Measurements from ENCODE around the gene DDX39B. TPM values are rescaled to one million over a fixed set of nuclear protein-coding genes. Genes with fewer than 3 reads are reported as not detected.
"Not testable (repeated sequence)": the region's sequence is repeated elsewhere in the genome, so short reads cannot be mapped to it uniquely, and the experiment has no call there.

The DDX39B gene
- total RNA-seq, 1 donor from 2014 or later: 159 TPM

- intact Hi-C loops (cut with DNase I): no loop called here
- DNase-seq (ENCODE audit: missing footprints) (no peak), ATAC-seq (no peak)
Measured at GRCh38 chr6:31534011-31534410, 7.8 kb downstream of the DDX39B start.

GRCh38 chr6:31533455-31533841 is 8.4 kb downstream of the DDX39B start:
- DNase-seq (ENCODE audit: missing footprints) (no peak), ATAC-seq (no peak)
- intact Hi-C loops (cut with DNase I): no loop called here

DNA sequence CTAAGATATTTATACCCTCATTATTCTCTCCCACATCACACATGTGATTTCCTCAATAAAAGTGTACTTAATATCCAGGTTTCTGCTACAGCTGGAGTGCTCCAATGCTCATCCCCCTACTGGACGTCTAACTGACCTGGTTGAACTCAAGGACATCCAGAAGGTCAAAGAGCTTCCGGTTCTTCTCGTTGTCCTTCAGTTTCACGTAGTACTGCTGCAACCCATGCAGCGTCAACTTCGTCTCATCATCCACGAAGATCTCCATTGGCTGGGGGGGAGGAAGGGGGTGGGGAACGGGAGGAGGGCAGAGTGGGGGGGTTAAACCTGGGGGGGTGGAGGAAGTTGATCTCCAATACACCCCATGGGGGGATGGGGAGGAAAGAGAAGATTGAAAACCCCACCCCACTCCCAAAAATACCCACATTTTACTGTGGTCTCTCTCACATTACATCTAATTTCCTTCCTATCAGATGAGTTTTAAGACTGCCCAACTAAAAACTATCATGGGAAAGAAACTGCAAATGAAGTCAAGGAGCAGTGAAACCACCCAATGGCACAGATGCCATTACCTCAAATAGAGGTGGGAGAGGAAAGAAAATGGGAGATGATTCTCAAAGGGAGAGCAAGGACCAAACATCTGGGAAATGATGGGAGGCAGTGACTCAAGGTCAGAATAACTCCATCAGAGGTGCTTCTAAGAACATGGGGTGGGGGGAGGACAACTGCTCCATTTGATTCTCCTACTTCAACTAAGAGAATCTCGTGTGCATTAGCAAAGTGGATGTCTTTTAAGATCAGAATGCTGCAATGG is 9.0 kb downstream of the DDX39B start:
- intact Hi-C loops (cut with DNase I): no loop called here
- ATAC-seq: peak; percentile 35
- DNase-seq (ENCODE audit: missing footprints): no peak

- intact Hi-C loops (cut with DNase I): no loop called here
- DNase-seq (ENCODE audit: missing footprints) (no peak), ATAC-seq (no peak)
Measured at GRCh38 chr6:31531771-31532643, 9.8 kb downstream of the DDX39B start.

DNA sequence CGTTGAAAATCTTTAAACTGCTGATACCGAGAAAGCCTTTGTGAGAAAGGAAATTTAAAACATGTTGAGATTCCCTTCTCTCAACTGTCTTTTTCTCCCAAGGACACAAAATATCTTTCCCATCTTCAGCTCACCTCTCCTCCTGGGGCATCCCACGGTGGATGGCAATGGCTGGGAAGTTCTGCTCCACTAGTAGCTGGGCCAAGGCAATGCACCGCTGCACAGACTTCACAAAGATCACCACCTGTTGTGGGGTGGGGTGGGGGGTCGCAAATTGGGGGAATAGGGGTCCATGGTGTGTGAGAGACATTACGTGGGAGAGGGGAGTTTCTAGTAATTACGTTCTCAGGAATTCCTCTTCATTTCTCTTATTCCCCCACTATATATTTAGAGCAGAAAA is 10.6 kb downstream of the DDX39B start:
- no peak for DNase-seq (ENCODE audit: missing footprints)
- no peak for ATAC-seq
- intact Hi-C loops (cut with DNase I): no loop called here

DNA sequence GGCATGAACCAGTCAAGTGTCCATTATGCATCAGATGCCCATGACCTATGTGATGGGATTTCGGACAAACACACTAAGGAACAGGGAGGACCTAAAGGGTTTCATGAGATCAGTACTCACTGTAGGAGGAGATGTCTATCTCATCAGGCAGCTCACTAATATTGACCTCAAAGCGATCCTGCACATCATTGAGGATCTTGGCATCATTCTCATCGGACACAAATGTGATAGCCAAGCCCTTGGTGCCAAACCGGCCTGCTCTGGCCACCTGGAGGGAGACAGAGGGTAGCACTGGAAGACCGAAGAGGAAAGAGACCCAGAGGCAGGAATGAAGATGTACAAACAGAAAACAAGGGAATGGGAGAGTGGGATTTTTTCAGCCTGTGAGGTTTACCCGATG is 11.1 kb downstream of the DDX39B start:
- no peak for ATAC-seq
- intact Hi-C loops (cut with DNase I): no loop called here
- no peak for DNase-seq (ENCODE audit: missing footprints)

DNA sequence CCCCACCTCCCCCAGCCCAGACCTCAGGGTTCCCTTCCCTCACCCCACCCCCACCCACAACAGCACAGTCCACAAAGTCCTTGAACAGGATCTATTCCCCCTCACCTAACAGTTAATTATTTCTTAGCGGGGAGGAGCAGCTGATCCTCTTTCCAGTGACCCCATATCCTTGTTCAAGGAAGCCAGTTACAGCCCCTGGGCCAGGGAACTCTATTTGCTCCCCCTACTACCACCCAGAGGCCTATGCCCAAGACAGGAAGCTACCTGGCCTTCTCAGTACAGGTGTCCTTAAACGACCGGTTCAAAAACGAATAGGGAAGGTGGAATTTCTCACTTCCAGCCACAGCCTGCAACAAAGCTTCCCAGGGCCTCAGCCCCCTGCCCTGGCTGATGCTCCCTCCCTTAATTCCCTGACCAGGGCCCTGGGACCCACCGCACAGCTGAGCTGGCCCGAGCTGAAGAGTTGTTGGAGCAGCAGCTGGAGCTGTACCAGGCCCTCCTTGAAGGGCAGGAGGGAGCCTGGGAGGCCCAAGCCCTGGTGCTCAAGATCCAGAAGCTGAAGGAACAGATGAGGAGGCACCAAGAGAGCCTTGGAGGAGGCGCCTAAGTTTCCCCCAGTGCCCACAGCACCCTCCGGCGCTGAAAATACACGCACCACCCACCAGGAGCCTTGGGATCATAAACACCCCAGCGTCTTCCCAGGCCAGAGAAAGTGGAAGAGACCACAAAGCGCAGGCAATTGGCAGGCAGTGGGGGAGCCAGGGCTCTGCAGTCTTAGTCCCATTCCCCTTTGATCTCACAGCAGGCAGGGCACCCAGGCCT is 12.3 kb downstream of the DDX39B start:
- intact Hi-C loops (cut with DNase I): no loop called here
- no peak for ATAC-seq
- DNase-seq (ENCODE audit: missing footprints): no peak

DNA sequence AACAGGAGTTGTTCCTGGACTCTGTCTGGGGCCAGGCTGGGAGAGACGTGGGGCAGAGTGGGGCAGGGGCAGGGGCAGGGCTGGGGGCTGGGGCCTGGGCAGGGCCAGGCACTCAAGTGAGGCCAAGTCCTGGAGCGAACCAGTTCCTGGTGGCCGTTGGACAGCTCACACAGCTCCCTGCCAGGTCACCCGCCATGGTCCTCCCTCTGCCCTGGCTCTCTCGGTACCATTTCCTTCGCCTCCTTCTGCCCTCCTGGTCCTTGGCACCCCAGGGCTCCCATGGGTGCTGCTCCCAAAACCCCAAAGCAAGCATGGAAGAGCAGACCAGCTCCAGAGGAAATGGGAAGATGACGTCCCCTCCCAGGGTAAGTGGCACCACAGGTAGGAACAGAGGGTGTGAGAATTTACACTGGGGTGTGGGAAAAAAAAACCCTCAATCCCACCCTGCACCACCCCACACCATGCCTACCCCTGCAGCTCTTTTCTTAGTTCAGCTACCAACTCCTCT is 12.9 kb downstream of the DDX39B start, which contains the start of gene MCCD1:
MCCD1 (plus strand) TSS at position 142 of the 508 bp plus-strand sequence; CDS start at position 195, 53 bp downstream.
- no peak for ATAC-seq
- intact Hi-C loops (cut with DNase I): no loop called here
- no peak for DNase-seq (ENCODE audit: missing footprints)

DNA sequence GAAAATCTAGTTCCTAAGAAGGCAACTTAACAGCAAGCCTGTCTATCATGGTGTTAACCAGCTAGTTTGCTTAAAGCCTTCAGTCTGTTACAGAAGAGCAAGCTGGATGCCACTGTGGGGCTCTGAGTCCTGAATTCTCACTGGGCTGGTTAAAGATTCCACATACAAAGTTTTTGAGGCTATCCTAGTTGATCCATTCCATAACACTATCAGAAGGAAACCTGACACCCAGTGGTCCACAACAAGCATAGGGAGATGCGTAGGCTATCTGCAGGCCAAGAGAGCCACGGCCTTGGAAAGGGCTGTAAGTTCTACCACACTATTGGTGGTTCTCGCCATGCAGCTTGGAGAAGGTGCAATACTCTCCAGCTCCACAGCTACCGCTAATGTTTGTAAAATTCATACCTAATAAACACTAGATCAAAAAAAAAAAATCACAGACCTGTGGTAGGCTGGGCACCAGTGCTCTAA is 13.5 kb downstream of the DDX39B start:
- DNase-seq (ENCODE audit: missing footprints) (no peak), ATAC-seq (no peak)
- intact Hi-C loops (cut with DNase I): no loop called here

- DNase-seq (ENCODE audit: missing footprints) (no peak), ATAC-seq (no peak)
- intact Hi-C loops (cut with DNase I): no loop called here
Measured at GRCh38 chr6:31525932-31526591, 15.7 kb downstream of the DDX39B start.

DNA sequence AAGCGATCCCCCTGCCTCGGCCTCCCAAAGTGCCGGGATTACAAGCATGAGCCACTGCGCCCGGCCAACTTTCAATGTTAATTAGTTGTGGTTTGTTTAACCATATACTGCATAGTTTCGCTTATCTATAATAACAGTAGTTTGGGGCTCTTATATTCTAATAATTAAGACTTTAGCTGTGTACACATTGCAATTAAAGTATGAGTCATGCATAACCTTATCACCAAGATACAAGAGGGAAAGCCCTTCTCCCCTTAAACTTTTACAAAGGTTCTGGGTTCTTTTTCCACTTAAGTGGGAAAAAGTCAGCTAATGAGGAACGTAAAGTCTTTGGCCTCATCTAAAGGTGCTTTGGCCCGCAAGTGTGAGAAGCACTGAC is 16.3 kb downstream of the DDX39B start:
- intact Hi-C loops (cut with DNase I): no loop called here
- ATAC-seq (no peak), DNase-seq (ENCODE audit: missing footprints) (no peak)

- intact Hi-C loops (cut with DNase I): no loop called here
Measured at GRCh38 chr6:31521835-31522234, 20.0 kb downstream of the DDX39B start.

GRCh38 chr6:31513456-31514165 is 28.2 kb downstream of the DDX39B start:
- no peak for DNase-seq (ENCODE audit: missing footprints)
- intact Hi-C loops (cut with DNase I): no loop called here

More at GRCh38 chr6:31521835-31522234, 20.0 kb downstream of the DDX39B start:
- ATAC-seq (no peak), DNase-seq (ENCODE audit: missing footprints) (no peak)

DNA sequence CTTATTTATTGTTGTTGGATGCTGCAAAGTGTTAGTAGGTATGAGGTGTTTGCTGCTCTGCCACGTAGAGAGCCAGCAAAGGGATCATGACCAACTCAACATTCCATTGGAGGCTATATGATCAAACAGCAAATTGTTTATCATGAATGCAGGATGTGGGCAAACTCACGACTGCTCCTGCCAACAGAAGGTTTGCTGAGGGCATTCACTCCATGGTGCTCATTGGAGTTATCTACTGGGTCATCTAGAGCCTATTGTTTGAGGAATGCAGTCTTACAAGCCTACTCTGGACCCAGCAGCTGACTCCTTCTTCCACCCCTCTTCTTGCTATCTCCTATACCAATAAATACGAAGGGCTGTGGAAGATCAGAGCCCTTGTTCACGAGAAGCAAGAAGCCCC is 31.8 kb downstream of the DDX39B start:
- DNase-seq (ENCODE audit: missing footprints) (no peak), ATAC-seq (no peak)
- intact Hi-C loops (cut with DNase I): no loop called here

More at GRCh38 chr6:31513456-31514165, 28.2 kb downstream of the DDX39B start:
- ATAC-seq: no peak

- DNase-seq (ENCODE audit: missing footprints); intact Hi-C loops (cut with DNase I); ATAC-seq: not testable (repeated sequence)
Measured at GRCh38 chr6:31509036-31509435, 32.8 kb downstream of the DDX39B start.

- no peak for DNase-seq (ENCODE audit: missing footprints)
- intact Hi-C loops (cut with DNase I): no loop called here
- no peak for ATAC-seq
Measured at GRCh38 chr6:31502586-31502985, 39.2 kb downstream of the DDX39B start.

- not testable (repeated sequence) for ATAC-seq; DNase-seq (ENCODE audit: missing footprints)
- intact Hi-C loops (cut with DNase I): loop anchor here (5.0 kb wide), 1 partner anchor 98 kb away; no protein-coding TSS in a partner anchor
Measured at GRCh38 chr6:31499648-31500047, 42.2 kb downstream of the DDX39B start.
